Smooth muscle cell of the brain vasculature (primary cell): ENCODE results near the gene GLYATL2.

Experiments
- DNase-seq: peaks from one replicate; pipeline ENCODE4 v3.0.0-alpha.2; 2012; ENCODE audit warnings: low read depth, low spot score

Gene GLYATL2

DNA sequence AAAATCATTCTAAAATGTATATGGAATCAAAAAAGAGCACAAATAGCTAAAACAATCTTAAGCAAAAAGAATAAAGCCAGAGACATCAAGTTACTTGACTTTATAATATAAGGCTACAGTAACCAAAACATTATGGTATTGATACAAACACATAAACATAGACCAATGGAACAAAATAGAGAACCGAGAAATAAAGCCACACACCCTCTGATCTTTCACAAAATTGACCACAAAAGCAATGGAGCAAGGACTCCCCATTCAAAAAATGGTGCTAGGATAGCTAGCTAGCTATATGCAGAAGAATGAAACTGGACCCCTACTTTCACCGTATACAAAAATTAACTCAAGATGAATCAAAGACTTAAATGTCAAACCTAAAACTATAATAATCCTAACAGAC is 43.2 kb downstream of the GLYATL2 start:
- DNase-seq: no peak

DNA sequence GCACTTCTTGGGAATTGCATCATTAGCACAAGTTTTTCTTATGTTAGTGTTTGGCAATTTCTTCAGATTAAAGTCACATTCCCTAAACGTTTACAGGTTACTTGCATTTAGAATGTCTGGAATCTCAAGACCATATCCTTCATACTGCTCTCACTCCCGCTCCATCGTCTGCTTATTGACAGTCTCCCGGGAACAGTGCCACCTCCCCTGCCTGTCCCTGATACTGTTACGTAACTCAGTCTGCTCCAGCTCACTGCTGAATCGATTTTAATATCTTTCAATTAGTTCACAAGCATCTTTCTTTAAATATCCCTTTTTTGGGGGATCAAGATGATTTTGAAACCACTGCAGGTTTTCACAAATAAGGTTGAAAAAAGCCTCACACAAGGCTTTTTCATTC is 48.2 kb downstream of the GLYATL2 start:
- no peak for DNase-seq

- DNase-seq: no peak
These were observed 56.0 kb downstream of the GLYATL2 start for GRCh38 chr11:58788355-58789023.

- DNase-seq: no peak
These were observed 56.6 kb downstream of the GLYATL2 start for GRCh38 chr11:58787903-58788302.

GRCh38 chr11:58786693-58787092 is 57.8 kb downstream of the GLYATL2 start:
- no peak for DNase-seq

GRCh38 chr11:58784995-58785394 is 59.5 kb downstream of the GLYATL2 start:
- no peak for DNase-seq
